ENCODE measurements around the gene IQSEC1.

DNA sequence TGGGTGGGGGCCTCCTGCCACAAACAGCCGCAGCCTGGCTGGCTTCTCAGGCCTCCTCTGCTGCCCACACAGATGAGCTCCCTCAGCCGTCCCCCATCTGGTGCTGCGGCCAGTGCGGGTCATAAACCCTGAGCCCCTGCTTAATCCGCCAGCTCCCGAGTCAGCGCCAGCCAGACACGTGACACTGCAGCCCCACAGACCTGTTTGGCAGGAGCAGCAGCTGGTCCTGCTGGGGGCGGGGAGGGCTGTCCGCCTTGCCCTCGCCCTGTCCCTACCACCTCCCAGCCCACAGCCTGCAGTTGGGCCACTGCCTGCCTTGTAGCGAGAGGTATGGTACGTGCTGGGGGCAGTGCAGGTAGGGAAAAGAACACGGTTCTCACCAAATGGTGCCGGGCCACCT lies 86.2 kb downstream of the IQSEC1 start:
- TF ChIP-seq CTCF (IDR thresholded peaks at IDR 0.05; ENCODE audit: poor library complexity) (no peak), EZH2phosphoT487 (IDR thresholded peaks at IDR 0.05; ENCODE audit: low read depth, severe bottlenecking, unreplicated experiment) (no peak), EZH2 (IDR thresholded peaks at IDR 0.05; ENCODE audit: borderline replicate concordance) (no peak)

Data from hepatocyte (in vitro differentiated cells).